IPS DF 19.7 (cell line): ENCODE results near the gene DKK3.

Source experiments
- DNase-seq: peaks from one replicate; pipeline ENCODE4 v3.0.0-alpha.2; 2013; ENCODE audit warnings: low read depth, low spot score

Gene DKK3

GRCh38 chr11:11968511-11969280 lies 39.7 kb downstream of the DKK3 start:
- no peak for DNase-seq

GRCh38 chr11:11967669-11968510 lies 40.5 kb downstream of the DKK3 start:
- DNase-seq = no peak

- DNase-seq = peak; percentile 38
These were observed 41.4 kb downstream of the DKK3 start for GRCh38 chr11:11966826-11967668.

GRCh38 chr11:11966354-11966741 lies 42.1 kb downstream of the DKK3 start:
- DNase-seq = no peak

- no peak for DNase-seq
These were observed 42.6 kb downstream of the DKK3 start for GRCh38 chr11:11965656-11966353.

- DNase-seq = no peak
These were observed 43.2 kb downstream of the DKK3 start for GRCh38 chr11:11965192-11965591.

GRCh38 chr11:11964774-11965150 lies 43.7 kb downstream of the DKK3 start:
- DNase-seq = no peak

- no peak for DNase-seq
These were observed 44.3 kb downstream of the DKK3 start for GRCh38 chr11:11963842-11964773.

- no peak for DNase-seq
These were observed 45.4 kb downstream of the DKK3 start for GRCh38 chr11:11963067-11963466.

GRCh38 chr11:11961399-11962028 lies 46.9 kb downstream of the DKK3 start:
- DNase-seq = no peak

- no peak for DNase-seq
These were observed 47.7 kb downstream of the DKK3 start for GRCh38 chr11:11960687-11961086.

GRCh38 chr11:11959601-11960000 lies 48.8 kb downstream of the DKK3 start:
- DNase-seq = no peak

- DNase-seq = no peak
These were observed 49.8 kb downstream of the DKK3 start for GRCh38 chr11:11958403-11959231.

- DNase-seq = no peak
These were observed 52.4 kb downstream of the DKK3 start for GRCh38 chr11:11956006-11956405.

GRCh38 chr11:11952036-11952435 lies 56.4 kb downstream of the DKK3 start:
- DNase-seq = no peak

GRCh38 chr11:11949482-11949881 lies 58.9 kb downstream of the DKK3 start:
- DNase-seq = no peak

- no peak for DNase-seq
These were observed 60.0 kb downstream of the DKK3 start for GRCh38 chr11:11948242-11948947.

GRCh38 chr11:11947825-11948224 lies 60.6 kb downstream of the DKK3 start:
- no peak for DNase-seq
